Stimulated activated CD4-positive, alpha-beta T cell treated with anti-CD3 and anti-CD28 coated beads, Interleukin-2, amount 100 ng/mL, for 4 hours (primary cell): Measurements from ENCODE around the gene BPTF.
"Not testable (repeated sequence)": the region's sequence is repeated elsewhere in the genome, so short reads cannot be mapped to it uniquely, and the experiment has no call there.

ENCODE experiments used
- DNase-seq: peaks from one replicate; pipeline ENCODE4 v3.0.0-alpha.2; 2020; ENCODE audit warnings: low read depth

Gene BPTF

GRCh38 chr17:68011199-68011665 is 185.9 kb downstream of the BPTF start:
- DNase-seq, result peak; percentile 22

GRCh38 chr17:68013385-68013784 is 188.1 kb downstream of the BPTF start:
- no peak for DNase-seq

GRCh38 chr17:68015081-68015723 is 189.9 kb downstream of the BPTF start:
- no peak for DNase-seq

GRCh38 chr17:68016838-68017237 is 191.5 kb downstream of the BPTF start:
- DNase-seq, result no peak

- DNase-seq, result not testable (repeated sequence)
Measured at GRCh38 chr17:68018493-68018892, 193.2 kb downstream of the BPTF start.

GRCh38 chr17:68019336-68019674 is 194.0 kb downstream of the BPTF start:
- no peak for DNase-seq

- peak; percentile 95 for DNase-seq
Measured at GRCh38 chr17:68019675-68020408, 194.5 kb downstream of the BPTF start.

GRCh38 chr17:68020409-68020756 is 195.1 kb downstream of the BPTF start:
- DNase-seq, result no peak

- not testable (repeated sequence) for DNase-seq
Measured at GRCh38 chr17:68020791-68021190, 195.5 kb downstream of the BPTF start.

GRCh38 chr17:68021963-68022362 is 196.7 kb downstream of the BPTF start:
- DNase-seq, result no peak

- not testable (repeated sequence) for DNase-seq
Measured at GRCh38 chr17:68022547-68022946, 197.2 kb downstream of the BPTF start.

- no peak for DNase-seq
Measured at GRCh38 chr17:68029512-68030215, 204.4 kb downstream of the BPTF start.
